Daoy (cell line): Measurements from ENCODE around the gene ASB13. TPM values are rescaled to one million over a fixed set of nuclear protein-coding genes. Genes with fewer than 3 reads are reported as not detected.
A peak's percentile ranks its signal among the peaks of the same experiment; 100 is the strongest.
"Not testable (repeated sequence)": the region's sequence is repeated elsewhere in the genome, so short reads cannot be mapped to it uniquely, and the experiment has no call there.

Experiments used
- DNase-seq: peaks from one replicate; pipeline ENCODE4 v3.0.0-alpha.2; 2015; ENCODE audit warnings: low read depth
- total RNA-seq: library from RNA; depleted of rRNA; stranded (reverse); fragments of >200 nt; shearing (Covaris generic); gene quantifications from 2 replicates; pipeline ENCODE4 v1.2.3, GENCODE V29; 2014

The ASB13 gene
- total RNA-seq, 1 experiment from 2014 or later: 13.3 TPM

GRCh38 chr10:5623081-5623748 is 43.2 kb downstream of the ASB13 start:
- DNase-seq: peak; percentile 86

- no peak for DNase-seq
Measured at GRCh38 chr10:5622186-5622960, 44.0 kb downstream of the ASB13 start.

GRCh38 chr10:5621371-5621770 is 45.0 kb downstream of the ASB13 start:
- DNase-seq: not testable (repeated sequence)

GRCh38 chr10:5620966-5621365 is 45.4 kb downstream of the ASB13 start:
- DNase-seq: no peak

- no peak for DNase-seq
Measured at GRCh38 chr10:5620223-5620721, 46.1 kb downstream of the ASB13 start.

- DNase-seq: no peak
Measured at GRCh38 chr10:5619362-5620211, 46.8 kb downstream of the ASB13 start.

GRCh38 chr10:5618829-5619228 is 47.6 kb downstream of the ASB13 start:
- no peak for DNase-seq

GRCh38 chr10:5618042-5618441 is 48.4 kb downstream of the ASB13 start:
- DNase-seq: no peak

- DNase-seq: no peak
Measured at GRCh38 chr10:5617521-5617920, 48.9 kb downstream of the ASB13 start.

GRCh38 chr10:5616836-5617235 is 49.6 kb downstream of the ASB13 start:
- DNase-seq: no peak

GRCh38 chr10:5616046-5616445 is 50.3 kb downstream of the ASB13 start:
- no peak for DNase-seq

GRCh38 chr10:5615316-5615715 is 51.1 kb downstream of the ASB13 start:
- peak; percentile 66 for DNase-seq

GRCh38 chr10:5614155-5614721 is 52.2 kb downstream of the ASB13 start:
- DNase-seq: peak; percentile 40

- no peak for DNase-seq
Measured at GRCh38 chr10:5613481-5614154, 52.8 kb downstream of the ASB13 start.

GRCh38 chr10:5611899-5612680 is 54.3 kb downstream of the ASB13 start:
- DNase-seq: peak; percentile 51

- DNase-seq: no peak
Measured at GRCh38 chr10:5609952-5610616, 56.3 kb downstream of the ASB13 start.

- DNase-seq: no peak
Measured at GRCh38 chr10:5608608-5609220, 57.7 kb downstream of the ASB13 start.

GRCh38 chr10:5607594-5607993 is 58.8 kb downstream of the ASB13 start:
- DNase-seq: no peak

GRCh38 chr10:5606864-5607263 is 59.5 kb downstream of the ASB13 start:
- DNase-seq: no peak
